ENCODE results near the gene DDI1. TPM values are rescaled to one million over a fixed set of nuclear protein-coding genes. Genes with fewer than 3 reads are reported as not detected.

The DDI1 gene
- total RNA-seq, 1 experiment from 2014 or later, result not detected

- Histone ChIP-seq H3K79me2 (ENCODE audit: insufficient read depth, low read length) (no peaks in the 10 kb centered on the region), H3K36me3 (ENCODE audit: control insufficient read depth in 1 of 2, insufficient read depth in 2 of 2, low read length in 2 of 2) (no peaks in the 10 kb centered on the region), H4K20me1 (ENCODE audit: insufficient read depth) (no peaks in the 10 kb centered on the region), H3K9ac (ENCODE audit: low read length) (no peak overlapping the region), H3K9me3 (ENCODE audit: control insufficient read depth in 1 of 2, insufficient read depth in 1 of 2, low read depth in 1 of 2, low read length in 2 of 2) (no peaks in the 10 kb centered on the region), H3K27ac (ENCODE audit: low read depth, low read length) (no peak overlapping the region), H3K4me1 (ENCODE audit: control insufficient read depth in 1 of 2, insufficient read depth in 2 of 2, low read length in 2 of 2) (no peaks in the 10 kb centered on the region), H2AFZ (ENCODE audit: low read depth, low read length, poor library complexity, severe bottlenecking) (no peak overlapping the region), H3K4me3 (replicated peaks in 1 of 2; ENCODE audit: low read depth in 1 of 2, low read length in 2 of 2) (no peak overlapping the region), H3K9me2 (ENCODE audit: insufficient read depth) (no peaks in the 10 kb centered on the region), H3K27me3 (ENCODE audit: insufficient read depth, low read length) (no peaks in the 10 kb centered on the region), H3K4me2 (ENCODE audit: low read length) (no peak overlapping the region)
- TF ChIP-seq POLR2AphosphoS5 (IDR thresholded peaks at IDR 0.05; ENCODE audit: low read depth, low read length) (no peak), EGR1 (IDR thresholded peaks at IDR 0.05; ENCODE audit: low read depth) (no peak), TCF7L2 (IDR thresholded peaks at IDR 0.05; ENCODE audit: borderline replicate concordance, extremely low read depth, insufficient read depth, insufficient read length) (no peak), SRF (IDR thresholded peaks at IDR 0.05; ENCODE audit: low read depth) (no peak)
- ATAC-seq (no peak), DNase-seq (ENCODE audit: low read depth, low spot score) (no peak)
- BruUV-seq (replicated peaks), result no TSS peak
- ChIA-PET POLR2A (no interaction called here), CTCF (no interaction called here), RAD21 (ENCODE audit: low non-redundant PET in 1 of 2, low total read pairs in 2 of 2, uncharacterized antibody in 2 of 2, unreplicated experiment in 2 of 2) (no interaction called here)
- intact Hi-C loops (cut with micrococcal nuclease), result no loop called here
Measured at GRCh38 chr11:104041792-104042191, 5.4 kb downstream of the DDI1 start.

GRCh38 chr11:104043142-104043541 is 6.7 kb downstream of the DDI1 start:
- Histone ChIP-seq H4K20me1 (ENCODE audit: insufficient read depth) (no peaks in the 10 kb centered on the region), H3K36me3 (ENCODE audit: control insufficient read depth in 1 of 2, insufficient read depth in 2 of 2, low read length in 2 of 2) (no peaks in the 10 kb centered on the region), H2AFZ (ENCODE audit: low read depth, low read length, poor library complexity, severe bottlenecking) (no peak overlapping the region), H3K27ac (ENCODE audit: low read depth, low read length) (no peak overlapping the region), H3K4me3 (replicated peaks in 1 of 2; ENCODE audit: low read depth in 1 of 2, low read length in 2 of 2) (no peak overlapping the region), H3K9ac (ENCODE audit: low read length) (no peak overlapping the region), H3K4me1 (ENCODE audit: control insufficient read depth in 1 of 2, insufficient read depth in 2 of 2, low read length in 2 of 2) (no peaks in the 10 kb centered on the region), H3K9me3 (ENCODE audit: control insufficient read depth in 1 of 2, insufficient read depth in 1 of 2, low read depth in 1 of 2, low read length in 2 of 2) (no peaks in the 10 kb centered on the region), H3K27me3 (ENCODE audit: insufficient read depth, low read length) (no peaks in the 10 kb centered on the region), H3K79me2 (ENCODE audit: insufficient read depth, low read length) (no peaks in the 10 kb centered on the region), H3K4me2 (ENCODE audit: low read length) (no peak overlapping the region), H3K9me2 (ENCODE audit: insufficient read depth) (no peaks in the 10 kb centered on the region)
- DNase-seq (ENCODE audit: low read depth, low spot score), result no peak
- ChIA-PET CTCF (no interaction called here), POLR2A (no interaction called here), RAD21 (ENCODE audit: low non-redundant PET in 1 of 2, low total read pairs in 2 of 2, uncharacterized antibody in 2 of 2, unreplicated experiment in 2 of 2) (no interaction called here)
- BruUV-seq (replicated peaks), result no TSS peak
- intact Hi-C loops (cut with micrococcal nuclease), result no loop called here
- no peak for ATAC-seq
- TF ChIP-seq, protein P1, sequence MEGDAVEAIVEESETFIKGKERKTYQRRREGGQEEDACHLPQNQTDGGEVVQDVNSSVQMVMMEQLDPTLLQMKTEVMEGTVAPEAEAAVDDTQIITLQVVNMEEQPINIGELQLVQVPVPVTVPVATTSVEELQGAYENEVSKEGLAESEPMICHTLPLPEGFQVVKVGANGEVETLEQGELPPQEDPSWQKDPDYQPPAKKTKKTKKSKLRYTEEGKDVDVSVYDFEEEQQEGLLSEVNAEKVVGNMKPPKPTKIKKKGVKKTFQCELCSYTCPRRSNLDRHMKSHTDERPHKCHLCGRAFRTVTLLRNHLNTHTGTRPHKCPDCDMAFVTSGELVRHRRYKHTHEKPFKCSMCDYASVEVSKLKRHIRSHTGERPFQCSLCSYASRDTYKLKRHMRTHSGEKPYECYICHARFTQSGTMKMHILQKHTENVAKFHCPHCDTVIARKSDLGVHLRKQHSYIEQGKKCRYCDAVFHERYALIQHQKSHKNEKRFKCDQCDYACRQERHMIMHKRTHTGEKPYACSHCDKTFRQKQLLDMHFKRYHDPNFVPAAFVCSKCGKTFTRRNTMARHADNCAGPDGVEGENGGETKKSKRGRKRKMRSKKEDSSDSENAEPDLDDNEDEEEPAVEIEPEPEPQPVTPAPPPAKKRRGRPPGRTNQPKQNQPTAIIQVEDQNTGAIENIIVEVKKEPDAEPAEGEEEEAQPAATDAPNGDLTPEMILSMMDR (IDR thresholded peaks at IDR 0.05 in 2 of 3, conservative IDR thresholded peaks at IDR 0.05 in 1 of 3; ENCODE audit: borderline replicate concordance in 1 of 3, insufficient read depth in 1 of 3, low read depth in 2 of 3, low read length in 2 of 3), result no peak
- no peak for TF ChIP-seq RAD21 (IDR thresholded peaks at IDR 0.05; ENCODE audit: low read depth)
- TF ChIP-seq POLR2A (IDR thresholded peaks at IDR 0.05; ENCODE audit: borderline replicate concordance, extremely low read depth, insufficient read depth, insufficient read length), result no peak
- no peak for TF ChIP-seq SIN3A (IDR thresholded peaks at IDR 0.05; ENCODE audit: low read depth)
- TF ChIP-seq MAX (IDR thresholded peaks at IDR 0.05), result no peak
- TF ChIP-seq SRF (IDR thresholded peaks at IDR 0.05; ENCODE audit: low read depth), result no peak
- no peak for TF ChIP-seq POLR2AphosphoS5 (IDR thresholded peaks at IDR 0.05; ENCODE audit: low read depth, low read length)
- no peak for TF ChIP-seq YY1 (IDR thresholded peaks at IDR 0.05; ENCODE audit: extremely low read depth, insufficient replicate concordance, low read depth, low read length)
- no peak for TF ChIP-seq REST (IDR thresholded peaks at IDR 0.05; ENCODE audit: low read depth)
- no peak for TF ChIP-seq JUND (IDR thresholded peaks at IDR 0.05)
- TF ChIP-seq ZBTB33 (IDR thresholded peaks at IDR 0.05; ENCODE audit: extremely low read depth, insufficient replicate concordance, low read length), result no peak

Measured in HCT116 (cell line).